ENCODE measurements around the gene NTM. TPM values are rescaled to one million over a fixed set of nuclear protein-coding genes. Genes with fewer than 3 reads are reported as not detected.

Gene NTM
- total RNA-seq, 2 experiments from 2014 or later = not detected

DNA sequence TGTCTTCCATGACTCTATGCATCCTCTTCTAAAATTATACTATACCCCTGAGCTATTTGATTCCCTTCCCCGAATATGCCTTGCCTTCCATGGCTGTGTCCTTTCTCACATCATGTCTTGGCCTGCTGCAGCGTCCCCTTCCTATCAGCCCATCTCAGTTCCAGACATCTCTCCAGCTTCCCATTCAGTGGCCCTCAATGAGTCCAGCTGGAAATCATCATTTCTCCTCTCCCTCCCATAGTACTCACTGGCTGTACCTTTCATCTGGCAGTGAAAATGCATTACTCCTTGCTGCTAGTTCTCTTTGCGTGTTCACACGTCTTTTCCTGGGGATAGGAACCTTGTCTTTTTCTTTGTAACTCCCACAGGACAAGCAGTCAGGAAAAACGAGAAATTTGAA is 486.8 kb downstream of the NTM start:
- no peak overlapping the region for H3K27ac Mint-ChIP-seq
- DNase-seq = no peak
- ATAC-seq = no peak
- no peaks in the 10 kb centered on the region for H3K9me3 Mint-ChIP-seq
- intact Hi-C loops (cut with micrococcal nuclease) = no loop called here
- no peaks in the 10 kb centered on the region for H3K4me1 Mint-ChIP-seq (ENCODE audit: low read depth)
- no peak overlapping the region for H3K4me3 Mint-ChIP-seq
- no peaks in the 10 kb centered on the region for H3K36me3 Mint-ChIP-seq (ENCODE audit: low read depth)
- ChIA-PET POLR2A (no interaction called here), CTCF (no interaction called here)
- H3K27me3 Mint-ChIP-seq = no peaks in the 10 kb centered on the region
- TF ChIP-seq, protein P1, sequence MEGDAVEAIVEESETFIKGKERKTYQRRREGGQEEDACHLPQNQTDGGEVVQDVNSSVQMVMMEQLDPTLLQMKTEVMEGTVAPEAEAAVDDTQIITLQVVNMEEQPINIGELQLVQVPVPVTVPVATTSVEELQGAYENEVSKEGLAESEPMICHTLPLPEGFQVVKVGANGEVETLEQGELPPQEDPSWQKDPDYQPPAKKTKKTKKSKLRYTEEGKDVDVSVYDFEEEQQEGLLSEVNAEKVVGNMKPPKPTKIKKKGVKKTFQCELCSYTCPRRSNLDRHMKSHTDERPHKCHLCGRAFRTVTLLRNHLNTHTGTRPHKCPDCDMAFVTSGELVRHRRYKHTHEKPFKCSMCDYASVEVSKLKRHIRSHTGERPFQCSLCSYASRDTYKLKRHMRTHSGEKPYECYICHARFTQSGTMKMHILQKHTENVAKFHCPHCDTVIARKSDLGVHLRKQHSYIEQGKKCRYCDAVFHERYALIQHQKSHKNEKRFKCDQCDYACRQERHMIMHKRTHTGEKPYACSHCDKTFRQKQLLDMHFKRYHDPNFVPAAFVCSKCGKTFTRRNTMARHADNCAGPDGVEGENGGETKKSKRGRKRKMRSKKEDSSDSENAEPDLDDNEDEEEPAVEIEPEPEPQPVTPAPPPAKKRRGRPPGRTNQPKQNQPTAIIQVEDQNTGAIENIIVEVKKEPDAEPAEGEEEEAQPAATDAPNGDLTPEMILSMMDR (IDR thresholded peaks at IDR 0.05) = no peak

DNA sequence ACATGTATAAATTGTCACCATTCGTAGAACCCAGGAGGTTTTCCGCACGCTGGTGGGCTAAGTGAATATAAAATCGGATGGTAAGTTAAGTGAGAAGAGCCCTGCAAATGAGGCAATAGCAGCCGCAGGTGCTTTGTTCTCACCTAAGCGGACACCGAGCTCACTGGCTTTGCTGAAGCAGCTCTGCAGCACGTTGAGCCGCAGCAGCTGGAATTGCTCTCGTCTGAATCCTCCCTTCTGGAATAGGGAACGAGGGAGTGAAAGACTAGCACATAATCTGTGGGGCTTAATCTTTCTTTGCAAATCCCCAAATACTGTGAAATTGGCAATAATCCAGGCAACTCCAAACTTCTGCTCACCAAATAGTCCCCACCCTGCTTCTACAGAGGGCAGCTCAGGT is 488.1 kb downstream of the NTM start:
- TF ChIP-seq, protein P1 (IDR thresholded peaks at IDR 0.05) = no peak
- Mint-ChIP-seq H3K9me3 (no peaks in the 10 kb centered on the region), H3K36me3 (ENCODE audit: low read depth) (no peaks in the 10 kb centered on the region), H3K4me3 (no peak overlapping the region), H3K27me3 (no peaks in the 10 kb centered on the region), H3K27ac (no peak overlapping the region), H3K4me1 (ENCODE audit: low read depth) (no peaks in the 10 kb centered on the region)
- no peak for ATAC-seq
- intact Hi-C loops (cut with micrococcal nuclease) = no loop called here
- DNase-seq = no peak
- POLR2A ChIA-PET = interaction anchor here (0.5 kb wide), 1 partner anchor 21 kb away, joined by 3 read pairs; no protein-coding TSS in a partner anchor
- CTCF ChIA-PET = interaction anchor here (1.1 kb wide), 1 partner anchor 12 kb away, joined by 3 read pairs; no protein-coding TSS in a partner anchor

DNA sequence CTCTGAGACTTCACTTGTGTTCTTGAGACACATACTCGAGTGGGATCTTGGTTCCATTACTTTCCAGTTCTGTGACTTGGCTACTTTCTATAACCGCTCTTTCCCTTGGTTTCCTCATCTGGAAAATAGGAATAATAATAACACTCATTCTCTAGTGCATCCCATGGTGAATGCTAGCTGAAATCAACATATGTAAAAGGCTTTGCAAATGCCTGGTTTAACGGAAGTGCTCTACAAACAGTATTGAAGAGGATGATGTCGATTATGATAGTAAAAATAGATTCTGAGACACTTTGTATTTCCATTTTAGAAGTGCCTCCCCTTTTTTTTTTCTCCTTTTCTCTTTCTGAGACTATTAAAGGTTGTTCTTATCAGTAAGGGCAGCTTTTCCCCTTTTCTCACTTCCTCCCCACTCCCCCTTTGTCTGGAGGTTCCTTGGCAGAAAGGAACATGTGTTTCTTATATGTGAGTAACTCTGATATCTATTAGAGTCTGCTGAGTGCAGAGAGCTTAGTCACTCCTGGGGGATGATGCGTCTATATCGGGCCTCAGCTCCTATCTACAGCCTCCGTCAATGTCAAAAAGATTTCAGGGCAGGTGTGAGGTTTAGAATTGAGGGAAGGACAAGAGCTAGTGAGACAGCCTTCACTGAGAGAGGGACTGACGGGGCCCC is 489.3 kb downstream of the NTM start:
- Mint-ChIP-seq H3K9me3 (no peaks in the 10 kb centered on the region), H3K36me3 (ENCODE audit: low read depth) (no peaks in the 10 kb centered on the region), H3K4me1 (ENCODE audit: low read depth) (no peaks in the 10 kb centered on the region), H3K27ac (no peak overlapping the region), H3K27me3 (no peaks in the 10 kb centered on the region), H3K4me3 (no peak overlapping the region)
- TF ChIP-seq, protein P1 (IDR thresholded peaks at IDR 0.05) = no peak
- ChIA-PET POLR2A (no interaction called here), CTCF (no interaction called here)
- ATAC-seq (no peak), DNase-seq (no peak)
- intact Hi-C loops (cut with micrococcal nuclease) = no loop called here

DNA sequence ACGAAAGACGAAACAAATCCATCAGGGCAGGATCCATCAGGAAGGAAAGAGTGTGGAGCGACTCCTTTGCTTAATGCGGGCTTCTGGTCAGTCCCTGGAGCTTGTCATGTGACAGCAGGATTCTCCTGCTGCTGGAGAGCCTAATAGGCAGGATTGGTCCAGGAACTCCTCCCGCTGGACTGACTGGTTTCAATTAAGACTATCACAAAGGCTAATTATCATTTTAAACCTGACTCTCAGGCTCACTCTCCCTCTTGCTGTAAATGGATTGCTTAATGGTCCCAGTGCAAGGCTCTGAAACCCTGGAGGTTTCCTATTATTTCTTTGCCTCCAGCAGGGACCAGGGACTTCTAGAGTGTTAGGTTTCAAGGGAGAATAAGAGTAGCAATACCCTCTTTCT is 493.8 kb downstream of the NTM start:
- ATAC-seq (no peak), DNase-seq (no peak)
- peaks cover 2% of the 10 kb centered on the region for H3K9me3 Mint-ChIP-seq
- POLR2A ChIA-PET = no interaction called here
- TF ChIP-seq, protein P1 (IDR thresholded peaks at IDR 0.05) = no peak
- CTCF ChIA-PET = no interaction called here
- H3K36me3 Mint-ChIP-seq (ENCODE audit: low read depth) = no peaks in the 10 kb centered on the region
- intact Hi-C loops (cut with micrococcal nuclease) = no loop called here
- H3K27me3 Mint-ChIP-seq = no peaks in the 10 kb centered on the region
- no peak overlapping the region for H3K27ac Mint-ChIP-seq
- H3K4me1 Mint-ChIP-seq (ENCODE audit: low read depth) = no peaks in the 10 kb centered on the region
- H3K4me3 Mint-ChIP-seq = no peak overlapping the region

DNA sequence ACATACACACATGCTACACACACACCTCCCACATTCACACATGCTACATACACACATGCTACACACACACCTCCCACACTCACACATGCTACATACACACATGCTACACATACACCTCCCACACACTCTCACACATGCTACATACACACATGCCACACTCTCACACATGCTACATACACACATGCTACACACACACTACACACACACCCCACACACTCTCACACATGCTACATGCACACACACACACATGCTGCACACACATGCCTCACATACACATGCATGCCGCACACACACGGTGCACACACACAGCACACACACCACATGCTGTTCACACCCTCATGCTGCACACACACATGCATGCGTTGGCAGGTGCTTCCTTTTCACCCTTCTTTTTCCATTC is 495.4 kb downstream of the NTM start:
- TF ChIP-seq, protein P1 (IDR thresholded peaks at IDR 0.05) = no peak
- intact Hi-C loops (cut with micrococcal nuclease) = no loop called here
- Mint-ChIP-seq H3K9me3 (peaks cover 2% of the 10 kb centered on the region), H3K36me3 (ENCODE audit: low read depth) (no peaks in the 10 kb centered on the region), H3K4me1 (ENCODE audit: low read depth) (no peaks in the 10 kb centered on the region), H3K27ac (no peak overlapping the region), H3K27me3 (peaks cover 2% of the 10 kb centered on the region), H3K4me3 (no peak overlapping the region)
- ATAC-seq = no peak
- DNase-seq = no peak
- CTCF ChIA-PET = no interaction called here
- POLR2A ChIA-PET = no interaction called here
